HepG2 (cell line): ENCODE results near the gene SMARCAD1. TPM values are rescaled to one million over a fixed set of nuclear protein-coding genes. Genes with fewer than 3 reads are reported as not detected.

Experiments
- ATAC-seq: fragments of 200-7000 bp; cut with Tn5 transposase; 3 replicates; pipeline ENCODE4 v1.9.1; 2020; ENCODE audit warnings: mild to moderate bottlenecking, moderate library complexity
- BruUV-seq: library from RNA; stranded (reverse); fragments of 400-500 nt; replicated peaks from 2 replicates; lab custom pipeline; 2021; lab: Mats Ljungman, UMichigan
- CTCF ChIA-PET: fragments of 300-600 bp; formaldehyde crosslinking; extraction: SDS; loops from one replicate; lab custom pipeline; 2021; ENCODE audit warnings: low total read pairs, inconsistent platforms, low intra/inter-chr PET ratio; lab: Yijun Ruan, JAX
- POLR2A ChIA-PET: fragments of 350-600 bp; sonication (Branson Sonifier 250); formaldehyde crosslinking; loops from one replicate; lab custom pipeline; 2020; ENCODE audit warnings: antibody characterized with exemption, inconsistent platforms; lab: Yijun Ruan, JAX
- DNase-seq: peaks from one replicate; pipeline ENCODE4 v3.0.0-alpha.2; 2015; ENCODE audit warnings: low spot score
- FAIRE-seq: peaks from 3 replicates; lab custom pipeline; 2011; peaks lifted over from hg19 to GRCh38; lab: Jason Lieb, UNC
- H2AFZ ChIP-seq: one replicate; pipeline ENCODE4 v1.6.1; 2011; ENCODE audit warnings: low read length, inconsistent platforms
- H3K27ac ChIP-seq: fragments of 300-600 bp; 3 replicates; pipeline ENCODE4 v1.8.0; 2011; ENCODE audit warnings: mixed run types, mild to moderate bottlenecking, mixed read lengths, low read length, inconsistent platforms; ENCODE audit not compliant: insufficient read depth; ENCODE audit errors: extremely low read length
- H3K27me3 ChIP-seq, 2 experiments: fragments of 200-600 bp in 1 of 2; 2 replicates in 1 of 2; 3 replicates in 1 of 2; pipeline versions ENCODE4 v1.6.0 to v1.8.0; 2011; ENCODE audit warnings: low read length in 2 of 2, mild to moderate bottlenecking in 2 of 2, moderate library complexity in 2 of 2, inconsistent platforms in 1 of 2; ENCODE audit not compliant: insufficient read depth in 2 of 2, control insufficient read depth in 1 of 2
- H3K36me3 ChIP-seq, 2 experiments: fragments of 200-600 bp in 1 of 2; replicated peaks in 1 of 2; 2 replicates in 1 of 2; 3 replicates in 1 of 2; pipeline versions ENCODE4 v1.5.1 to v1.8.0; 2011; ENCODE audit warnings: low read length in 2 of 2, inconsistent platforms in 1 of 2; ENCODE audit not compliant: insufficient read depth in 2 of 2, control insufficient read depth in 1 of 2
- H3K4me1 ChIP-seq: 2 replicates; pipeline ENCODE4 v1.5.1; 2012; ENCODE audit warnings: low read length, inconsistent platforms; ENCODE audit not compliant: insufficient read depth
- H3K4me2 ChIP-seq: 2 replicates; pipeline ENCODE4 v1.6.0; 2011; ENCODE audit warnings: low read depth, low read length, inconsistent platforms
- H3K4me3 ChIP-seq, 3 experiments: fragments of 200-600 bp in 1 of 3; sonication (generic), shearing (Covaris generic) in 1 of 3; replicated peaks in 1 of 3; 2 replicates each; pipeline ENCODE4 v1.5.1; 2011 to 2016; ENCODE audit warnings: low read length in 3 of 3, inconsistent platforms in 2 of 3, low read depth in 2 of 3, mild to moderate bottlenecking in 2 of 3, control low read depth in 1 of 3, mixed read lengths in 1 of 3; ENCODE audit not compliant: insufficient read depth in 1 of 3
- H3K79me2 ChIP-seq: one replicate; pipeline ENCODE4 v1.6.1; 2011; ENCODE audit warnings: low read length, inconsistent platforms; ENCODE audit not compliant: insufficient read depth
- H3K9ac ChIP-seq: 2 replicates; pipeline ENCODE4 v1.6.0; 2011; ENCODE audit warnings: mild to moderate bottlenecking, low read depth, low read length, inconsistent platforms; ENCODE audit not compliant: insufficient read depth
- H3K9me3 ChIP-seq: 2 replicates; pipeline ENCODE4 v1.5.1; 2012; ENCODE audit warnings: mild to moderate bottlenecking, low read length
- H4K20me1 ChIP-seq: 2 replicates; pipeline ENCODE4 v1.6.0; 2011; ENCODE audit warnings: inconsistent platforms, mild to moderate bottlenecking, low read length, moderate library complexity; ENCODE audit not compliant: insufficient read depth
- FUBP1 ChIP-seq: sonication (generic); formaldehyde crosslinking; IDR thresholded peaks from 2 replicates; pipeline ENCODE4 v1.5.1; 2020; ENCODE audit warnings: missing genetic modification reagents, mild to moderate bottlenecking, borderline replicate concordance
- HOXA7 ChIP-seq: sonication (generic); formaldehyde crosslinking; IDR thresholded peaks from 2 replicates; pipeline ENCODE4 v1.8.1; 2022; ENCODE audit warnings: mild to moderate bottlenecking, missing genetic modification reagents, moderate library complexity
- SNAPC4 ChIP-seq: sonication (generic); formaldehyde crosslinking; IDR thresholded peaks from 2 replicates; pipeline ENCODE4 v1.4.0; 2020; ENCODE audit warnings: mild to moderate bottlenecking, missing genetic modification reagents
- STAG1 ChIP-seq: sonication (generic); formaldehyde crosslinking; IDR thresholded peaks from 2 replicates; pipeline ENCODE4 v1.4.0; 2020; ENCODE audit warnings: missing genetic modification reagents
- WGBS: methylation state at CpG from one replicate; pipeline ENCODE4 v1.1.6; 2017; ENCODE audit warnings: low lambda C conversion rate; 5-methylcytosine and 5-hydroxymethylcytosine counted together
- in situ Hi-C: cut with HindIII; loops from 2 replicates; pipeline ENCODE4 v1.10.0; 2017; ENCODE audit warnings: low pct_unique_long_range_greater_than_20kb; ENCODE audit not compliant: extremely low pct_ligation_motif_present
- intact Hi-C: fragments of 100-400 bp; cut with micrococcal nuclease; formaldehyde crosslinking; loops from one replicate; pipeline ENCODE4 v1.10.0; 2022; ENCODE audit not compliant: unreplicated experiment
- polyA plus RNA-seq, 8 experiments: library from polyadenylated mRNA; depleted of rRNA in 3 of 8; stranded (reverse) in 7 of 8; unstranded in 1 of 8; fragments of >200 nt; fragmentation: Illumina TruSeq in 4 of 8; extraction: Trizol in 4 of 8; gene quantifications; 2 replicates each; pipeline versions ENCODE4 v1.2.1 to v1.2.3, GENCODE V29; 2011 to 2016; ENCODE audit warnings: low read depth in 4 of 8, missing spikeins in 1 of 8, mixed read lengths in 1 of 8; ENCODE audit not compliant: insufficient read depth in 1 of 8
- total RNA-seq, 5 experiments: library from RNA; depleted of rRNA; stranded (reverse); fragments of >200 nt; fragmentation: Illumina TruSeq; extraction: Trizol; gene quantifications; 2 replicates each; pipeline ENCODE4 v1.2.3, GENCODE V29; 2016; ENCODE audit warnings: low read depth in 1 of 5

SMARCAD1 gene
- total and polyA plus RNA-seq, 2 of the 13 experiments (the other 11 are each of a cell fraction or from before 2014, with no cell fraction given) = 18.2 to 35.9 TPM

- TF ChIP-seq SNAPC4 = no peak
- TF ChIP-seq FUBP1 = no peak
These were observed 126.2 kb downstream of the SMARCAD1 start (continued) for GRCh38 chr4:94333866-94334265.

- FAIRE-seq (no peak), DNase-seq (no peak), ATAC-seq (no peak)
- 59% methylated on average over 2 of the region's 2 CpGs for WGBS
- Histone ChIP-seq H3K4me3 (no peak overlapping the region), H3K9me3 (no peaks in the 10 kb centered on the region), H2AFZ (no peak overlapping the region), H4K20me1 (no peaks in the 10 kb centered on the region), H3K27me3 (no peaks in the 10 kb centered on the region), H3K36me3 (no peaks in the 10 kb centered on the region), H3K9ac (no peak overlapping the region), H3K27ac (no peak overlapping the region), H3K4me2 (no peak overlapping the region)
- ChIA-PET CTCF (no interaction called here), POLR2A (no interaction called here)
- in situ Hi-C loops = no loop called here
- BruUV-seq = no TSS peak
- TF ChIP-seq HOXA7 (no peak), STAG1 (CRISPR knock-in tag) (no peak)
- TF ChIP-seq, all 625 proteins: peak for 0
- intact Hi-C loops = no loop called here
- Histone ChIP-seq H3K79me2 (no peaks in the 10 kb centered on the region), H3K4me1 (no peaks in the 10 kb centered on the region)
These were observed 126.8 kb downstream of the SMARCAD1 start for GRCh38 chr4:94334476-94334875.
